ENCODE measurements around the gene DDAH1. TPM values are rescaled to one million over a fixed set of nuclear protein-coding genes. Genes with fewer than 3 reads are reported as not detected.

The DDAH1 gene
- total and polyA plus RNA-seq, 2 donors (not counting 3 experiments of a cell fraction or from before 2014, with no cell fraction given), result 44.0 to 75.2 TPM

- Histone ChIP-seq H3K4me2 (ENCODE audit: insufficient read depth, low read length) (peak overlapping the region; percentile 87), H3K27ac (ENCODE audit: insufficient read depth, low read depth, low read length) (peak overlapping the region; percentile 98), H4K20me1 (replicated peaks; ENCODE audit: control insufficient read depth, extremely low read depth, insufficient read depth, low read length) (no peaks in the 10 kb centered on the region), H3K27me3 (ENCODE audit: control insufficient read depth in 2 of 2, insufficient read depth in 2 of 2, low read length in 2 of 2) (no peaks in the 10 kb centered on the region), H3K4me1 (ENCODE audit: control insufficient read depth, extremely low read depth, insufficient read depth, low read length) (peaks cover 34% of the 10 kb centered on the region), H3K4me3 (replicated peaks in 1 of 3; ENCODE audit: insufficient read depth in 1 of 3, low read depth in 1 of 3, low read length in 3 of 3) (no peak overlapping the region), H3K79me2 (ENCODE audit: control insufficient read depth, insufficient read depth, low read length) (peaks cover 68% of the 10 kb centered on the region), H3K9me3 (replicated peaks; ENCODE audit: control insufficient read depth, insufficient read depth, low read length) (no peaks in the 10 kb centered on the region), H3K9me1 (replicated peaks; ENCODE audit: control insufficient read depth, extremely low read depth, insufficient read depth, low read length) (no peaks in the 10 kb centered on the region), H3K36me3 (ENCODE audit: control insufficient read depth in 2 of 2, extremely low read depth in 1 of 2, insufficient read depth in 2 of 2, low read length in 2 of 2) (peaks cover 0 to 3% of the 10 kb centered on the region in 2 experiments), H3K9ac (replicated peaks; ENCODE audit: extremely low read depth, insufficient read depth, low read length) (peak overlapping the region; percentile 0), H2AFZ (ENCODE audit: low read depth, low read length) (no peak overlapping the region)
- dilution Hi-C loops (cut with MboI; ENCODE audit: extremely low pct_ligation_motif_present, low sequenced_read_pairs) (no loop called here), intact Hi-C loops (cut with micrococcal nuclease) (loop anchor here (5.0 kb wide), 1 partner anchor 180 kb away; no protein-coding TSS in a partner anchor)
- FAIRE-seq (no peak), DNase-seq (ENCODE audit: low read depth, low spot score) (peak; percentile 17)
- TF ChIP-seq POLR2AphosphoS5 (IDR thresholded peaks at IDR 0.05; ENCODE audit: insufficient read depth, low read depth, low read length), result no peak
- no peak for TF ChIP-seq POLR2A (IDR thresholded peaks at IDR 0.05; ENCODE audit: low read depth, low read length)
- no peak for TF ChIP-seq CTCF (IDR thresholded peaks at IDR 0.05; ENCODE audit: extremely low read depth in 1 of 2, insufficient read depth in 1 of 2, low read depth in 1 of 2, low read length in 2 of 2)
- no peak for TF ChIP-seq FOS (IDR thresholded peaks at IDR 0.05; ENCODE audit: borderline replicate concordance, insufficient read depth, low read length)
- TF ChIP-seq EZH2 (IDR thresholded peaks at IDR 0.05; ENCODE audit: borderline replicate concordance, low read depth, low read length, severe bottlenecking), result no peak
- no peak for TF ChIP-seq JUN (IDR thresholded peaks at IDR 0.05; ENCODE audit: borderline replicate concordance, insufficient read depth, insufficient read length, low read depth)
- no peak for TF ChIP-seq MAX (IDR thresholded peaks at IDR 0.05; ENCODE audit: insufficient read depth, insufficient read length)
- no peak for TF ChIP-seq MYC (IDR thresholded peaks at IDR 0.05; ENCODE audit: low read depth, low read length)
- no peak for TF ChIP-seq GATA2 (IDR thresholded peaks at IDR 0.05; ENCODE audit: insufficient read depth, insufficient read length, low read depth, low read length)
- POLR2A ChIA-PET, result interaction anchor here (1.6 to 2.1 kb wide), 2 partner anchors 15 to 103 kb away, joined by 4 to 14 read pairs; no protein-coding TSS in a partner anchor
- CTCF ChIA-PET, result interaction anchor here (1.2 to 1.8 kb wide), 3 partner anchors 16 to 139 kb away, joined by 4 to 8 read pairs (median 6); no protein-coding TSS in a partner anchor
- BruUV-seq (replicated peaks), result no TSS peak
Observed at GRCh38 chr1:85447006-85447943, 17.7 kb downstream of the DDAH1 start.
